K562 (cell line): ENCODE results near the gene RFX7. TPM values are rescaled to one million over a fixed set of nuclear protein-coding genes. Genes with fewer than 3 reads are reported as not detected.
A peak's percentile ranks its signal among the peaks of the same experiment; 100 is the strongest.

Source experiments
- ARID1B ChIP-seq: fragments of 450-650 bp; IDR thresholded peaks from 2 replicates; pipeline ENCODE4 v1.6.1; 2016; ENCODE audit warnings: antibody characterized with exemption, mild to moderate bottlenecking, inconsistent platforms
- ARNT ChIP-seq, 2 experiments: fragments of 450-650 bp; IDR thresholded peaks; 2 replicates each; pipeline ENCODE4 v1.6.1; 2016; ENCODE audit warnings: mild to moderate bottlenecking in 1 of 2
- ASH1L ChIP-seq: fragments of 450-650 bp; IDR thresholded peaks from 2 replicates; pipeline ENCODE4 v1.6.1; 2018; ENCODE audit warnings: borderline replicate concordance, mild to moderate bottlenecking, low read depth; ENCODE audit not compliant: partially characterized antibody
- CBX3 ChIP-seq, 2 experiments: IDR thresholded peaks; 1 replicate in 1 of 2; 2 replicates in 1 of 2; pipeline ENCODE4 v1.6.1; 2012; ENCODE audit warnings: inconsistent platforms in 2 of 2, low read length in 2 of 2, borderline replicate concordance in 1 of 2, control low read depth in 1 of 2
- CBX5 ChIP-seq: IDR thresholded peaks from 2 replicates; pipeline ENCODE4 v1.6.1; 2014; ENCODE audit warnings: low read depth, borderline replicate concordance
- FOXM1 ChIP-seq, 2 experiments: fragments of 450-650 bp in 1 of 2; sonication (generic) in 1 of 2; formaldehyde crosslinking in 1 of 2; IDR thresholded peaks; 2 replicates each; pipeline versions ENCODE4 v1.6.1 to v1.9.0; 2017 to 2022; ENCODE audit warnings: low read depth in 2 of 2, mild to moderate bottlenecking in 2 of 2, missing genetic modification reagents in 1 of 2, moderate library complexity in 1 of 2
- GTF2F1 ChIP-seq: IDR thresholded peaks from 2 replicates; pipeline ENCODE4 v1.6.1; 2011; ENCODE audit warnings: low read depth, low read length, improper control_type of control experiment
- MXI1 ChIP-seq: IDR thresholded peaks from 2 replicates; pipeline ENCODE4 v1.6.1; 2011; ENCODE audit warnings: low read depth, mild to moderate bottlenecking, improper control_type of control experiment, low read length
- POLR2A ChIP-seq: fragments of 450-650 bp; conservative IDR thresholded peaks from 2 replicates; pipeline ENCODE4 v1.6.1; 2016
- PYGO2 ChIP-seq: fragments of 450-650 bp; IDR thresholded peaks from 2 replicates; pipeline ENCODE4 v1.6.1; 2016; ENCODE audit warnings: mild to moderate bottlenecking, missing genetic modification characterization, moderate library complexity, missing compliant biosample characterization
- SAFB ChIP-seq: fragments of 200-400 bp; formaldehyde crosslinking; IDR thresholded peaks from 2 replicates; pipeline ENCODE4 v1.6.1; 2017; ENCODE audit warnings: low read depth, low read length, borderline replicate concordance
- SMARCE1 ChIP-seq: fragments of 450-650 bp; IDR thresholded peaks from 2 replicates; pipeline ENCODE4 v1.7.1; 2016; ENCODE audit warnings: mild to moderate bottlenecking
- TAF15 ChIP-seq: fragments of 200-400 bp; formaldehyde crosslinking; IDR thresholded peaks from 2 replicates; pipeline ENCODE4 v1.6.1; 2017; ENCODE audit warnings: mild to moderate bottlenecking, low read depth, low read length, moderate library complexity
- polyA plus RNA-seq, 8 experiments: library from polyadenylated mRNA; depleted of rRNA in 4 of 8; stranded (reverse) in 5 of 8; unstranded in 3 of 8; fragments of >200 nt; fragmentation: Nextera tagmentation in 2 of 8; fragmentation: Illumina TruSeq in 1 of 8; extraction: Ambion mirVana in 2 of 8; extraction: Trizol in 1 of 8; gene quantifications; 2 replicates each; pipeline versions ENCODE4 v1.2.1 to v1.2.3, GENCODE V29; 2011 to 2014; ENCODE audit warnings: inconsistent platforms in 1 of 8, missing spikeins in 1 of 8
- total RNA-seq, 7 experiments: library from RNA; depleted of rRNA in 6 of 7; stranded (reverse); fragments of >200 nt in 6 of 7; fragmentation: Illumina TruSeq in 2 of 7; extraction: Trizol in 2 of 7; gene quantifications; 2 replicates each; pipeline versions ENCODE4 v1.2.1 to v1.2.3, GENCODE V29; 2011 to 2021; ENCODE audit warnings: low replicate concordance in 1 of 7
- TF ChIP-seq, protein P1 (sequence below): fragments of 450-650 bp; IDR thresholded peaks from 2 replicates; pipeline ENCODE4 v1.7.1; 2018; ENCODE audit warnings: mild to moderate bottlenecking, low read depth; ENCODE audit not compliant: partially characterized antibody
- TF ChIP-seq, protein P2 (sequence below): fragments of 450-650 bp; IDR thresholded peaks from one replicate; pipeline ENCODE4 v1.6.1; 2018; ENCODE audit warnings: mild to moderate bottlenecking, moderate library complexity; ENCODE audit not compliant: partially characterized antibody
- TF ChIP-seq, protein P3 (sequence below): fragments of 450-650 bp; IDR thresholded peaks from 2 replicates; pipeline ENCODE4 v1.6.1; 2016
- TF ChIP-seq, protein P4 (sequence below): IDR thresholded peaks from 3 replicates; pipeline ENCODE4 v1.6.1; 2011; ENCODE audit warnings: borderline replicate concordance, mild to moderate bottlenecking; ENCODE audit not compliant: insufficient read length, insufficient read depth
- TF ChIP-seq, protein P5 (sequence below): fragments of 450-650 bp; formaldehyde crosslinking; IDR thresholded peaks from 2 replicates; pipeline ENCODE4 v1.4.0; 2022; ENCODE audit warnings: mild to moderate bottlenecking, moderate library complexity

RFX7 gene
- total and polyA plus RNA-seq, 9 of the 15 experiments (the other 6 are each of a cell fraction or from before 2014, with no cell fraction given) = 2.4 to 17.9 (median 6.3) TPM

DNA sequence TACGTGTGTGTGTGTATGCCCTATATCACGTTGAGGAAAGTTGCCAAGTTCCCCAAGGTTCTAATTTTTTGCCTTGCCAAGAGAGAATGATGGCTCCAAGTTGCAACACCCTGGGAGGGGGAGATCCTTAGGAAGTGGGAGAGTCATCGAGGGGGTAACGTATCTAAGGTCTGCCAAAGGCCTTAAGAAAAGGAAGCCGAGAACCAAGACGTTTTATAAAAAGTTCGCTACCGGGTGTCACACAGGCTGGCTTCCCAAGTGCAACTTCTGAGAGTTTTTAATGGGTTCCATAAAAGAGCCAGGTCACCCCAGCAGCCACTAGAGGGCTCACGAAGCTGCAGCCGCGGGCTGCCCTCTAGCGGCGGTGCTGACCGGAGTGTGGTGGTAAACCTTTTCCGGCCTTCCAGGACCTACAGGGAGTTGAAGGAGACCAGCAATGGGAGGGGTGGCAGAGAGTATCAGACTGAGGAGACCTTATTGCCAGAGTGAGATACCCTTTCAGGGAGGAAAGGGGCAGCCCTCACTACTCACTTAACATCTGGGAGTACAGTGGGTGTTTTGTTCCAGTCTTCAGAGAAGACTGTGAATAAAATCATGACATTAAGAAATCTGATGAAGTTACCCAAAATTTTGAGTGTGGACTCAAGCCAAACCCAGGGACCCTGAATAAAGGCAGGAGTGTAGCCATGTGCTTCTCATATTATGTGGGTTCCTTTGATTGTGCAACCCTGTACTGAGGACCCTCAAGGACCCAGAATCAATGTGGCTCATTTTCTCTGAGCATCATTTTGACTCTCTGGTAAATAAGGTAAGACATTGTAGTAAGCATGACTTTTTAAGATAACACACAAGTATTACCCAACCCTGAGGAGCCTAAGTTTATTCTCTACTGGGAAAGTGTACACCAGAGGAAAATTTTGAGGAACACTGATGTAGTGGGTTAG lies 2.5 kb upstream of the RFX7 start (continued):
- TF ChIP-seq, protein P1, sequence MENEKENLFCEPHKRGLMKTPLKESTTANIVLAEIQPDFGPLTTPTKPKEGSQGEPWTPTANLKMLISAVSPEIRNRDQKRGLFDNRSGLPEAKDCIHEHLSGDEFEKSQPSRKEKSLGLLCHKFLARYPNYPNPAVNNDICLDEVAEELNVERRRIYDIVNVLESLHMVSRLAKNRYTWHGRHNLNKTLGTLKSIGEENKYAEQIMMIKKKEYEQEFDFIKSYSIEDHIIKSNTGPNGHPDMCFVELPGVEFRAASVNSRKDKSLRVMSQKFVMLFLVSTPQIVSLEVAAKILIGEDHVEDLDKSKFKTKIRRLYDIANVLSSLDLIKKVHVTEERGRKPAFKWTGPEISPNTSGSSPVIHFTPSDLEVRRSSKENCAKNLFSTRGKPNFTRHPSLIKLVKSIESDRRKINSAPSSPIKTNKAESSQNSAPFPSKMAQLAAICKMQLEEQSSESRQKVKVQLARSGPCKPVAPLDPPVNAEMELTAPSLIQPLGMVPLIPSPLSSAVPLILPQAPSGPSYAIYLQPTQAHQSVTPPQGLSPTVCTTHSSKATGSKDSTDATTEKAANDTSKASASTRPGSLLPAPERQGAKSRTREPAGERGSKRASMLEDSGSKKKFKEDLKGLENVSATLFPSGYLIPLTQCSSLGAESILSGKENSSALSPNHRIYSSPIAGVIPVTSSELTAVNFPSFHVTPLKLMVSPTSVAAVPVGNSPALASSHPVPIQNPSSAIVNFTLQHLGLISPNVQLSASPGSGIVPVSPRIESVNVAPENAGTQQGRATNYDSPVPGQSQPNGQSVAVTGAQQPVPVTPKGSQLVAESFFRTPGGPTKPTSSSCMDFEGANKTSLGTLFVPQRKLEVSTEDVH = peak; percentile 24
- TF ChIP-seq SAFB (no peak), GTF2F1 (no peak), FOXM1 (IDR thresholded peaks at IDR 0.05; ENCODE audit: low read depth) (peak; percentile 56), FOXM1 (CRISPR knock-in tag; IDR thresholded peaks at IDR 0.05; ENCODE audit: low read depth) (no peak), ASH1L (no peak), POLR2A (peak; percentile 82), ARID1B (peak; percentile 26; the same call in 1 of the 2 replicates), SMARCE1 (no peak), CBX3 (IDR thresholded peaks at IDR 0.05; ENCODE audit: borderline replicate concordance in 1 of 2, low read length in 2 of 2) (peak in 1 of 2 experiments; percentile 78; a peak in 1 of 3 replicates), MXI1 (no peak), ARNT (IDR thresholded peaks at IDR 0.05) (peak; percentile 42 to 53; a peak in 1 of 4 replicates), TAF15 (no peak), CBX5 (peak; percentile 71; the same call in 1 of the 2 replicates), PYGO2 (no peak)
- TF ChIP-seq, protein P2, sequence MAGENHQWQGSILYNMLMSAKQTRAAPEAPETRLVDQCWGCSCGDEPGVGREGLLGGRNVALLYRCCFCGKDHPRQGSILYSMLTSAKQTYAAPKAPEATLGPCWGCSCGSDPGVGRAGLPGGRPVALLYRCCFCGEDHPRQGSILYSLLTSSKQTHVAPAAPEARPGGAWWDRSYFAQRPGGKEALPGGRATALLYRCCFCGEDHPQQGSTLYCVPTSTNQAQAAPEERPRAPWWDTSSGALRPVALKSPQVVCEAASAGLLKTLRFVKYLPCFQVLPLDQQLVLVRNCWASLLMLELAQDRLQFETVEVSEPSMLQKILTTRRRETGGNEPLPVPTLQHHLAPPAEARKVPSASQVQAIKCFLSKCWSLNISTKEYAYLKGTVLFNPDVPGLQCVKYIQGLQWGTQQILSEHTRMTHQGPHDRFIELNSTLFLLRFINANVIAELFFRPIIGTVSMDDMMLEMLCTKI = no peak
- TF ChIP-seq, protein P3, sequence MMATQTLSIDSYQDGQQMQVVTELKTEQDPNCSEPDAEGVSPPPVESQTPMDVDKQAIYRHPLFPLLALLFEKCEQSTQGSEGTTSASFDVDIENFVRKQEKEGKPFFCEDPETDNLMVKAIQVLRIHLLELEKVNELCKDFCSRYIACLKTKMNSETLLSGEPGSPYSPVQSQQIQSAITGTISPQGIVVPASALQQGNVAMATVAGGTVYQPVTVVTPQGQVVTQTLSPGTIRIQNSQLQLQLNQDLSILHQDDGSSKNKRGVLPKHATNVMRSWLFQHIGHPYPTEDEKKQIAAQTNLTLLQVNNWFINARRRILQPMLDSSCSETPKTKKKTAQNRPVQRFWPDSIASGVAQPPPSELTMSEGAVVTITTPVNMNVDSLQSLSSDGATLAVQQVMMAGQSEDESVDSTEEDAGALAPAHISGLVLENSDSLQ = no peak
- TF ChIP-seq, protein P4, sequence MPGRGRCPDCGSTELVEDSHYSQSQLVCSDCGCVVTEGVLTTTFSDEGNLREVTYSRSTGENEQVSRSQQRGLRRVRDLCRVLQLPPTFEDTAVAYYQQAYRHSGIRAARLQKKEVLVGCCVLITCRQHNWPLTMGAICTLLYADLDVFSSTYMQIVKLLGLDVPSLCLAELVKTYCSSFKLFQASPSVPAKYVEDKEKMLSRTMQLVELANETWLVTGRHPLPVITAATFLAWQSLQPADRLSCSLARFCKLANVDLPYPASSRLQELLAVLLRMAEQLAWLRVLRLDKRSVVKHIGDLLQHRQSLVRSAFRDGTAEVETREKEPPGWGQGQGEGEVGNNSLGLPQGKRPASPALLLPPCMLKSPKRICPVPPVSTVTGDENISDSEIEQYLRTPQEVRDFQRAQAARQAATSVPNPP = no peak
- TF ChIP-seq, protein P5, sequence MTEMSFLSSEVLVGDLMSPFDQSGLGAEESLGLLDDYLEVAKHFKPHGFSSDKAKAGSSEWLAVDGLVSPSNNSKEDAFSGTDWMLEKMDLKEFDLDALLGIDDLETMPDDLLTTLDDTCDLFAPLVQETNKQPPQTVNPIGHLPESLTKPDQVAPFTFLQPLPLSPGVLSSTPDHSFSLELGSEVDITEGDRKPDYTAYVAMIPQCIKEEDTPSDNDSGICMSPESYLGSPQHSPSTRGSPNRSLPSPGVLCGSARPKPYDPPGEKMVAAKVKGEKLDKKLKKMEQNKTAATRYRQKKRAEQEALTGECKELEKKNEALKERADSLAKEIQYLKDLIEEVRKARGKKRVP (CRISPR knock-in tag) = 0 out of 2 replicates have a peak, but pooled peaks have one; percentile 10
